HepG2 (cell line): Measurements from ENCODE around the gene HNRNPF. TPM values are rescaled to one million over a fixed set of nuclear protein-coding genes. Genes with fewer than 3 reads are reported as not detected.
"Not testable (repeated sequence)": the region's sequence is repeated elsewhere in the genome, so short reads cannot be mapped to it uniquely, and the experiment has no call there.

Experiments
- ATAC-seq: fragments of 200-7000 bp; cut with Tn5 transposase; 3 replicates; pipeline ENCODE4 v1.9.1; 2020; ENCODE audit warnings: mild to moderate bottlenecking, moderate library complexity
- BruUV-seq: library from RNA; stranded (reverse); fragments of 400-500 nt; replicated peaks from 2 replicates; lab custom pipeline; 2021; lab: Mats Ljungman, UMichigan
- CTCF ChIA-PET: fragments of 300-600 bp; formaldehyde crosslinking; extraction: SDS; loops from one replicate; lab custom pipeline; 2021; ENCODE audit warnings: low total read pairs, inconsistent platforms, low intra/inter-chr PET ratio; lab: Yijun Ruan, JAX
- POLR2A ChIA-PET: fragments of 350-600 bp; sonication (Branson Sonifier 250); formaldehyde crosslinking; loops from one replicate; lab custom pipeline; 2020; ENCODE audit warnings: antibody characterized with exemption, inconsistent platforms; lab: Yijun Ruan, JAX
- DNase-seq: peaks from one replicate; pipeline ENCODE4 v3.0.0-alpha.2; 2015; ENCODE audit warnings: low spot score
- FAIRE-seq: peaks from 3 replicates; lab custom pipeline; 2011; peaks lifted over from hg19 to GRCh38; lab: Jason Lieb, UNC
- H2AFZ ChIP-seq: one replicate; pipeline ENCODE4 v1.6.1; 2011; ENCODE audit warnings: low read length, inconsistent platforms
- H3K27ac ChIP-seq: fragments of 300-600 bp; 3 replicates; pipeline ENCODE4 v1.8.0; 2011; ENCODE audit warnings: mixed run types, mild to moderate bottlenecking, mixed read lengths, low read length, inconsistent platforms; ENCODE audit not compliant: insufficient read depth; ENCODE audit errors: extremely low read length
- H3K27me3 ChIP-seq, 2 experiments: fragments of 200-600 bp in 1 of 2; 2 replicates in 1 of 2; 3 replicates in 1 of 2; pipeline versions ENCODE4 v1.6.0 to v1.8.0; 2011; ENCODE audit warnings: low read length in 2 of 2, mild to moderate bottlenecking in 2 of 2, moderate library complexity in 2 of 2, inconsistent platforms in 1 of 2; ENCODE audit not compliant: insufficient read depth in 2 of 2, control insufficient read depth in 1 of 2
- H3K36me3 ChIP-seq, 2 experiments: fragments of 200-600 bp in 1 of 2; replicated peaks in 1 of 2; 2 replicates in 1 of 2; 3 replicates in 1 of 2; pipeline versions ENCODE4 v1.5.1 to v1.8.0; 2011; ENCODE audit warnings: low read length in 2 of 2, inconsistent platforms in 1 of 2; ENCODE audit not compliant: insufficient read depth in 2 of 2, control insufficient read depth in 1 of 2
- H3K4me1 ChIP-seq: 2 replicates; pipeline ENCODE4 v1.5.1; 2012; ENCODE audit warnings: low read length, inconsistent platforms; ENCODE audit not compliant: insufficient read depth
- H3K4me2 ChIP-seq: 2 replicates; pipeline ENCODE4 v1.6.0; 2011; ENCODE audit warnings: low read depth, low read length, inconsistent platforms
- H3K4me3 ChIP-seq, 3 experiments: fragments of 200-600 bp in 1 of 3; sonication (generic), shearing (Covaris generic) in 1 of 3; replicated peaks in 1 of 3; 2 replicates each; pipeline ENCODE4 v1.5.1; 2011 to 2016; ENCODE audit warnings: low read length in 3 of 3, inconsistent platforms in 2 of 3, low read depth in 2 of 3, mild to moderate bottlenecking in 2 of 3, control low read depth in 1 of 3, mixed read lengths in 1 of 3; ENCODE audit not compliant: insufficient read depth in 1 of 3
- H3K79me2 ChIP-seq: one replicate; pipeline ENCODE4 v1.6.1; 2011; ENCODE audit warnings: low read length, inconsistent platforms; ENCODE audit not compliant: insufficient read depth
- H3K9ac ChIP-seq: 2 replicates; pipeline ENCODE4 v1.6.0; 2011; ENCODE audit warnings: mild to moderate bottlenecking, low read depth, low read length, inconsistent platforms; ENCODE audit not compliant: insufficient read depth
- H3K9me3 ChIP-seq: 2 replicates; pipeline ENCODE4 v1.5.1; 2012; ENCODE audit warnings: mild to moderate bottlenecking, low read length
- H4K20me1 ChIP-seq: 2 replicates; pipeline ENCODE4 v1.6.0; 2011; ENCODE audit warnings: inconsistent platforms, mild to moderate bottlenecking, low read length, moderate library complexity; ENCODE audit not compliant: insufficient read depth
- CHD4 ChIP-seq: fragments of 200-600 bp; sonication (generic); IDR thresholded peaks from 2 replicates; pipeline ENCODE4 v1.7.0; 2017; ENCODE audit warnings: mild to moderate bottlenecking, low read length, borderline replicate concordance
- HNRNPLL ChIP-seq: fragments of 200-400 bp; formaldehyde crosslinking; IDR thresholded peaks from 2 replicates; pipeline ENCODE4 v1.6.1; 2017; ENCODE audit warnings: mild to moderate bottlenecking, low read depth, low read length; ENCODE audit not compliant: poor library complexity, severe bottlenecking
- HOXD1 ChIP-seq: sonication (generic); formaldehyde crosslinking; IDR thresholded peaks from 2 replicates; pipeline ENCODE4 v1.5.0; 2020; ENCODE audit warnings: missing genetic modification reagents
- NFIC ChIP-seq: IDR thresholded peaks from 2 replicates; pipeline ENCODE4 v1.6.1; 2012; ENCODE audit warnings: mild to moderate bottlenecking, low read length, inconsistent platforms
- RBAK ChIP-seq: sonication (generic); formaldehyde crosslinking; IDR thresholded peaks from 2 replicates; pipeline ENCODE4 v1.5.1; 2020; ENCODE audit warnings: mild to moderate bottlenecking, missing genetic modification reagents
- ZFP37 ChIP-seq: sonication (generic); formaldehyde crosslinking; IDR thresholded peaks from 2 replicates; pipeline ENCODE4 v1.4.0; 2020; ENCODE audit warnings: missing genetic modification reagents, borderline replicate concordance
- ZFYVE20 ChIP-seq: sonication (generic); formaldehyde crosslinking; IDR thresholded peaks from 2 replicates; pipeline ENCODE4 v1.8.0; 2023; ENCODE audit warnings: low read depth, mild to moderate bottlenecking, moderate library complexity, missing genetic modification reagents, borderline replicate concordance
- ZNF33A ChIP-seq: sonication (generic); formaldehyde crosslinking; IDR thresholded peaks from 2 replicates; pipeline ENCODE4 v1.5.1; 2020; ENCODE audit warnings: missing genetic modification reagents, mild to moderate bottlenecking, moderate library complexity, borderline replicate concordance
- ZNF44 ChIP-seq: sonication (generic); formaldehyde crosslinking; IDR thresholded peaks from 2 replicates; pipeline ENCODE4 v1.5.1; 2020; ENCODE audit warnings: mild to moderate bottlenecking, missing genetic modification reagents
- ZNF552 ChIP-seq: sonication (generic); formaldehyde crosslinking; IDR thresholded peaks from 2 replicates; pipeline ENCODE4 v1.9.0; 2022; ENCODE audit warnings: missing genetic modification reagents, mild to moderate bottlenecking, borderline replicate concordance
- ZNF768 ChIP-seq: sonication (generic); formaldehyde crosslinking; IDR thresholded peaks from 2 replicates; pipeline ENCODE4 v1.4.0; 2020; ENCODE audit warnings: missing genetic modification reagents
- ZNF816 ChIP-seq: sonication (generic); formaldehyde crosslinking; IDR thresholded peaks from 2 replicates; pipeline ENCODE4 v1.8.0; 2022; ENCODE audit warnings: missing genetic modification reagents, mild to moderate bottlenecking, borderline replicate concordance
- WGBS: methylation state at CpG from one replicate; pipeline ENCODE4 v1.1.6; 2017; ENCODE audit warnings: low lambda C conversion rate; 5-methylcytosine and 5-hydroxymethylcytosine counted together
- in situ Hi-C: cut with HindIII; loops from 2 replicates; pipeline ENCODE4 v1.10.0; 2017; ENCODE audit warnings: low pct_unique_long_range_greater_than_20kb; ENCODE audit not compliant: extremely low pct_ligation_motif_present
- intact Hi-C: fragments of 100-400 bp; cut with micrococcal nuclease; formaldehyde crosslinking; loops from one replicate; pipeline ENCODE4 v1.10.0; 2022; ENCODE audit not compliant: unreplicated experiment
- polyA plus RNA-seq, 8 experiments: library from polyadenylated mRNA; depleted of rRNA in 3 of 8; stranded (reverse) in 7 of 8; unstranded in 1 of 8; fragments of >200 nt; fragmentation: Illumina TruSeq in 4 of 8; extraction: Trizol in 4 of 8; gene quantifications; 2 replicates each; pipeline versions ENCODE4 v1.2.1 to v1.2.3, GENCODE V29; 2011 to 2016; ENCODE audit warnings: low read depth in 4 of 8, missing spikeins in 1 of 8, mixed read lengths in 1 of 8; ENCODE audit not compliant: insufficient read depth in 1 of 8
- total RNA-seq, 5 experiments: library from RNA; depleted of rRNA; stranded (reverse); fragments of >200 nt; fragmentation: Illumina TruSeq; extraction: Trizol; gene quantifications; 2 replicates each; pipeline ENCODE4 v1.2.3, GENCODE V29; 2016; ENCODE audit warnings: low read depth in 1 of 5
- TF ChIP-seq, protein P1 (sequence below): fragments of 450-650 bp; IDR thresholded peaks from 2 replicates; pipeline ENCODE4 v1.6.1; 2017; ENCODE audit warnings: mild to moderate bottlenecking
- TF ChIP-seq, protein P2 (sequence below): sonication (generic); formaldehyde crosslinking; conservative IDR thresholded peaks from 2 replicates; pipeline ENCODE4 v1.8.1; 2023; ENCODE audit warnings: missing genetic modification reagents

HNRNPF gene
- total and polyA plus RNA-seq, 2 of the 13 experiments (the other 11 are each of a cell fraction or from before 2014, with no cell fraction given), result 166 to 308 TPM

DNA sequence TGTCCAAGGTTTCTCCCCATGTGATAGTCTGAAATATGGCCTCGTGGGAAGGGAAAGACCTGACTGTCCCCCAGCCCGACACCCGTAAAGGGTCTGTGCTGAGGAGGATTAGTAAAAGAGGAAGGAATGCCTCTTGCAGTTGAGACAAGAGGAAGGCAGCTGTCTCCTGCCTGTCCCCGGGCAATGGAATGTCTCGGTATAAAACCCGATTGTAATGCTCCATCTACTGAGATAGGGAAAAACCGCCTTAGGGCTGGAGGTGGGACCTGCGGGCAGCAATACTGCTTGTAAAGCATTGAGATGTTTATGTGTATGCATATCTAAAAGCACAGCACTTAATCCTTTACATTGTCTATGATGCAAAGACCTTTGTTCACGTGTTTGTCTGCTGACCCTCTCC, 71.5 kb downstream of the HNRNPF start:
- POLR2A ChIA-PET, H3K79me2 ChIP-seq, in situ Hi-C loops, DNase-seq, H2AFZ ChIP-seq, BruUV-seq, H3K36me3 ChIP-seq, FAIRE-seq, ATAC-seq, H3K9me3 ChIP-seq, intact Hi-C loops, H4K20me1 ChIP-seq, H3K4me3 ChIP-seq, H3K9ac ChIP-seq, H3K4me2 ChIP-seq, H3K27ac ChIP-seq, CTCF ChIA-PET: not testable (repeated sequence)
- WGBS, result 80% methylated on average over 5 of the region's 9 CpGs
- Histone ChIP-seq H3K4me1 (peaks cover 27% of the 10 kb centered on the region), H3K27me3 (peaks cover 0 to 27% of the 10 kb centered on the region in 2 experiments; a peak in 4 of 5 replicates)

DNA sequence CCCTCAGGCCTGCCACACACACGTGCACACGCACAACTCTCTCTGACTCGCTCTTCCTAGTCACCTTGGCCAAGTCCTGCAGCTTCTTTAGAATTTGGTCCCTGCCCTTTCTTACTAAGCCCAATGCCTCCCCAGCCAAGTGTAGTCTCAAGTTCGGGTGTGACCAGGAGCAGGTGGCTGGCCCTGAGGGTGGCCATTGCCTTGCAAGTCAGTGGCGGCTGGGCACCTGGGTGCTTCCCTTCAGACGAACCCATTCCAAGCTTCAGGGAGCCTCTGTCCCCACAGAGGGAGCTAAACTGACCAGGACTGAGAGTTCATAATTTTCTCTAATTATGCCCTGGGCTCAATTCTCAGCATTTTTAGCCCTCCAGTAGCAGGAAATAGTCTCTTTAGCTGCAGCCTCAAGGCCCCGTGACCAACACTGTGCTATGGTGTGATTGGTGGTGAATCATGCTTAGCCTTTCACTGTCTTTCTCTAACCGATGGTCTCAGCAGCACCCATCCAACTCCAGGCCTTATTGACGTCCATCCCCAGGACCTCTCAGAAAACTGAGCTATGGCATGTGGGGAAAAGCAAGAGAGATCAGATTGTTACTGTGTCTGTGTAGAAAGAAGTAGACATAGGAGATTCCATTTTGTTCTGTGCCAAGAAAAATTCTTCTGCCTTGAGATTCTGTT, 72.2 kb downstream of the HNRNPF start:
- Histone ChIP-seq H3K4me3 (no peak overlapping the region), H3K4me2 (peak overlapping the region; percentile 46), H3K79me2 (no peaks in the 10 kb centered on the region), H2AFZ (peak overlapping the region; percentile 64), H3K9me3 (no peaks in the 10 kb centered on the region), H3K36me3 (no peaks in the 10 kb centered on the region), H3K27me3 (peaks cover 0 to 27% of the 10 kb centered on the region in 2 experiments; a peak in 4 of 5 replicates), H3K27ac (no peak overlapping the region), H3K4me1 (peaks cover 27% of the 10 kb centered on the region), H3K9ac (no peak overlapping the region), H4K20me1 (no peaks in the 10 kb centered on the region)
- intact Hi-C loops (no loop called here), in situ Hi-C loops (no loop called here)
- 45% methylated on average over 6 of the region's 9 CpGs for WGBS
- peak; percentile 79 for ATAC-seq
- no peak for DNase-seq
- CTCF ChIA-PET, result no interaction called here
- no TSS peak for BruUV-seq
- no peak for FAIRE-seq
- POLR2A ChIA-PET, result no interaction called here
- TF ChIP-seq ZNF768 (no peak), ZNF44 (CRISPR knock-in tag) (no peak), ZNF33A (CRISPR knock-in tag) (no peak), HNRNPLL (no peak), HOXD1 (no peak), NFIC (no peak), ZFYVE20 (CRISPR knock-in tag) (no peak), CHD4 (no peak), ZFP37 (no peak), ZNF552 (CRISPR knock-in tag) (no peak), RBAK (no peak), ZNF816 (no peak)
- TF ChIP-seq, protein P1, sequence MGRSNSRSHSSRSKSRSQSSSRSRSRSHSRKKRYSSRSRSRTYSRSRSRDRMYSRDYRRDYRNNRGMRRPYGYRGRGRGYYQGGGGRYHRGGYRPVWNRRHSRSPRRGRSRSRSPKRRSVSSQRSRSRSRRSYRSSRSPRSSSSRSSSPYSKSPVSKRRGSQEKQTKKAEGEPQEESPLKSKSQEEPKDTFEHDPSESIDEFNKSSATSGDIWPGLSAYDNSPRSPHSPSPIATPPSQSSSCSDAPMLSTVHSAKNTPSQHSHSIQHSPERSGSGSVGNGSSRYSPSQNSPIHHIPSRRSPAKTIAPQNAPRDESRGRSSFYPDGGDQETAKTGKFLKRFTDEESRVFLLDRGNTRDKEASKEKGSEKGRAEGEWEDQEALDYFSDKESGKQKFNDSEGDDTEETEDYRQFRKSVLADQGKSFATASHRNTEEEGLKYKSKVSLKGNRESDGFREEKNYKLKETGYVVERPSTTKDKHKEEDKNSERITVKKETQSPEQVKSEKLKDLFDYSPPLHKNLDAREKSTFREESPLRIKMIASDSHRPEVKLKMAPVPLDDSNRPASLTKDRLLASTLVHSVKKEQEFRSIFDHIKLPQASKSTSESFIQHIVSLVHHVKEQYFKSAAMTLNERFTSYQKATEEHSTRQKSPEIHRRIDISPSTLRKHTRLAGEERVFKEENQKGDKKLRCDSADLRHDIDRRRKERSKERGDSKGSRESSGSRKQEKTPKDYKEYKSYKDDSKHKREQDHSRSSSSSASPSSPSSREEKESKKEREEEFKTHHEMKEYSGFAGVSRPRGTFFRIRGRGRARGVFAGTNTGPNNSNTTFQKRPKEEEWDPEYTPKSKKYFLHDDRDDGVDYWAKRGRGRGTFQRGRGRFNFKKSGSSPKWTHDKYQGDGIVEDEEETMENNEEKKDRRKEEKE, result no peak
- TF ChIP-seq, protein P2, sequence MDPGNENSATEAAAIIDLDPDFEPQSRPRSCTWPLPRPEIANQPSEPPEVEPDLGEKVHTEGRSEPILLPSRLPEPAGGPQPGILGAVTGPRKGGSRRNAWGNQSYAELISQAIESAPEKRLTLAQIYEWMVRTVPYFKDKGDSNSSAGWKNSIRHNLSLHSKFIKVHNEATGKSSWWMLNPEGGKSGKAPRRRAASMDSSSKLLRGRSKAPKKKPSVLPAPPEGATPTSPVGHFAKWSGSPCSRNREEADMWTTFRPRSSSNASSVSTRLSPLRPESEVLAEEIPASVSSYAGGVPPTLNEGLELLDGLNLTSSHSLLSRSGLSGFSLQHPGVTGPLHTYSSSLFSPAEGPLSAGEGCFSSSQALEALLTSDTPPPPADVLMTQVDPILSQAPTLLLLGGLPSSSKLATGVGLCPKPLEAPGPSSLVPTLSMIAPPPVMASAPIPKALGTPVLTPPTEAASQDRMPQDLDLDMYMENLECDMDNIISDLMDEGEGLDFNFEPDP (CRISPR knock-in tag), result no peak
